DND-41 (cell line): ENCODE measurements around the gene RHBDF1.

Experiments
- ATAC-seq: fragments of 200-7000 bp; cut with Tn5 transposase; 3 replicates; pipeline ENCODE4 v1.9.1; 2021; ENCODE audit warnings: low read depth; ENCODE audit not compliant: insufficient read depth
- DNase-seq: peaks from one replicate; pipeline ENCODE4 v3.0.0-alpha.2; 2020
- H2AFZ ChIP-seq: 2 replicates; pipeline ENCODE4 v1.6.0; 2012; ENCODE audit warnings: low read depth, low read length
- H3K27ac ChIP-seq: 2 replicates; pipeline ENCODE4 v1.5.1; 2012; ENCODE audit warnings: low read length, inconsistent platforms
- H3K27me3 ChIP-seq: fragments of 200-600 bp; sonication (generic); 2 replicates; pipeline ENCODE4 v1.6.0; 2012; ENCODE audit warnings: low read length, mild to moderate bottlenecking, inconsistent platforms; ENCODE audit not compliant: insufficient read depth, poor library complexity
- H3K36me3 ChIP-seq: 2 replicates; pipeline ENCODE4 v1.5.1; 2012; ENCODE audit warnings: low read length, inconsistent platforms; ENCODE audit not compliant: insufficient read depth
- H3K4me1 ChIP-seq: 2 replicates; pipeline ENCODE4 v1.5.1; 2012; ENCODE audit warnings: mild to moderate bottlenecking, low read length; ENCODE audit not compliant: insufficient read depth
- H3K4me2 ChIP-seq: 2 replicates; pipeline ENCODE4 v1.6.0; 2012; ENCODE audit warnings: mild to moderate bottlenecking, moderate library complexity, low read length, inconsistent platforms; ENCODE audit not compliant: insufficient read depth
- H3K4me3 ChIP-seq, 2 experiments: fragments of 200-600 bp in 1 of 2; shearing (Covaris generic) in 1 of 2; 2 replicates each; pipeline ENCODE4 v1.5.1; 2012 to 2016; ENCODE audit warnings: inconsistent platforms in 2 of 2, low read length in 2 of 2, mild to moderate bottlenecking in 2 of 2, low read depth in 1 of 2, moderate library complexity in 1 of 2
- H3K79me2 ChIP-seq: 2 replicates; pipeline ENCODE4 v1.6.0; 2012; ENCODE audit warnings: low read length, inconsistent platforms; ENCODE audit not compliant: insufficient read depth
- H3K9ac ChIP-seq: 2 replicates; pipeline ENCODE4 v1.6.0; 2012; ENCODE audit warnings: low read depth, mild to moderate bottlenecking, inconsistent platforms, low read length, moderate library complexity
- H3K9me3 ChIP-seq: 2 replicates; pipeline ENCODE4 v1.5.1; 2012; ENCODE audit warnings: low read length, moderate library complexity, mild to moderate bottlenecking, inconsistent platforms; ENCODE audit not compliant: insufficient read depth, severe bottlenecking
- H4K20me1 ChIP-seq: 2 replicates; pipeline ENCODE4 v1.6.0; 2012; ENCODE audit warnings: low read length; ENCODE audit not compliant: insufficient read depth
- CTCF ChIP-seq: IDR thresholded peaks from 2 replicates; pipeline ENCODE4 v1.5.1; 2012; ENCODE audit warnings: borderline replicate concordance, low read length, moderate library complexity, mild to moderate bottlenecking; ENCODE audit not compliant: poor library complexity, severe bottlenecking; ENCODE audit errors: extremely low read depth
- EZH2 ChIP-seq: IDR thresholded peaks from 3 replicates; pipeline ENCODE4 v1.6.1; 2012; ENCODE audit warnings: borderline replicate concordance, low read depth, mild to moderate bottlenecking, moderate library complexity, low read length, inconsistent platforms; ENCODE audit not compliant: severe bottlenecking

Gene RHBDF1

GRCh38 chr16:62968-63391, 9.5 kb downstream of the RHBDF1 start:
- Histone ChIP-seq H3K9ac (no peak overlapping the region), H3K27ac (no peak overlapping the region), H2AFZ (no peak overlapping the region), H3K79me2 (no peaks in the 10 kb centered on the region), H3K36me3 (0 out of 2 replicates have a peak, but pooled peaks cover 5% of the 10 kb centered on the region), H3K27me3 (no peaks in the 10 kb centered on the region), H3K9me3 (no peaks in the 10 kb centered on the region), H3K4me2 (no peak overlapping the region), H3K4me1 (no peaks in the 10 kb centered on the region), H4K20me1 (peaks cover 6% of the 10 kb centered on the region; the same call in 1 of the 2 replicates), H3K4me3 (no peak overlapping the region)
- DNase-seq (no peak), ATAC-seq (no peak)
- no peak for TF ChIP-seq EZH2
- TF ChIP-seq CTCF, result no peak

- TF ChIP-seq EZH2 (no peak), CTCF (no peak)
- no peak for ATAC-seq
Measured at GRCh38 chr16:62283-62967, 10.0 kb downstream of the RHBDF1 start.

GRCh38 chr16:61879-62281, 10.6 kb downstream of the RHBDF1 start:
- no peaks in the 10 kb centered on the region for H3K79me2 ChIP-seq
- no peak overlapping the region for H3K4me2 ChIP-seq
- H4K20me1 ChIP-seq, result 0 out of 2 replicates have a peak, but pooled peaks cover 3% of the 10 kb centered on the region
- no peak overlapping the region for H3K27ac ChIP-seq
- DNase-seq, result no peak
- no peaks in the 10 kb centered on the region for H3K9me3 ChIP-seq
- no peak overlapping the region for H2AFZ ChIP-seq
- peaks cover 16% of the 10 kb centered on the region for H3K36me3 ChIP-seq
- no peak for ATAC-seq
- TF ChIP-seq EZH2 (no peak), CTCF (no peak)
- no peak overlapping the region for H3K4me3 ChIP-seq
- H3K9ac ChIP-seq, result no peak overlapping the region
- no peaks in the 10 kb centered on the region for H3K4me1 ChIP-seq
- H3K27me3 ChIP-seq, result no peaks in the 10 kb centered on the region

More at GRCh38 chr16:62283-62967, 10.0 kb downstream of the RHBDF1 start:
- Histone ChIP-seq H3K79me2 (no peaks in the 10 kb centered on the region), H3K27me3 (no peaks in the 10 kb centered on the region), H4K20me1 (peaks cover 6% of the 10 kb centered on the region; the same call in 1 of the 2 replicates), H3K9me3 (no peaks in the 10 kb centered on the region), H2AFZ (no peak overlapping the region), H3K4me3 (no peak overlapping the region), H3K36me3 (peaks cover 10% of the 10 kb centered on the region), H3K4me1 (no peaks in the 10 kb centered on the region), H3K9ac (no peak overlapping the region), H3K4me2 (no peak overlapping the region), H3K27ac (no peak overlapping the region)
- DNase-seq, result no peak
